NT2/D1 (cell line): ENCODE results near the gene TIGD7.

Source experiments
- SUZ12 ChIP-seq: IDR thresholded peaks from 2 replicates; pipeline ENCODE4 v1.6.1; 2011; ENCODE audit not compliant: insufficient read length, insufficient read depth; ENCODE audit errors: extremely low read depth
- ZNF274 ChIP-seq: IDR thresholded peaks from 2 replicates; pipeline ENCODE4 v1.6.1; 2011; ENCODE audit warnings: mild to moderate bottlenecking, low read depth, low read length

DNA sequence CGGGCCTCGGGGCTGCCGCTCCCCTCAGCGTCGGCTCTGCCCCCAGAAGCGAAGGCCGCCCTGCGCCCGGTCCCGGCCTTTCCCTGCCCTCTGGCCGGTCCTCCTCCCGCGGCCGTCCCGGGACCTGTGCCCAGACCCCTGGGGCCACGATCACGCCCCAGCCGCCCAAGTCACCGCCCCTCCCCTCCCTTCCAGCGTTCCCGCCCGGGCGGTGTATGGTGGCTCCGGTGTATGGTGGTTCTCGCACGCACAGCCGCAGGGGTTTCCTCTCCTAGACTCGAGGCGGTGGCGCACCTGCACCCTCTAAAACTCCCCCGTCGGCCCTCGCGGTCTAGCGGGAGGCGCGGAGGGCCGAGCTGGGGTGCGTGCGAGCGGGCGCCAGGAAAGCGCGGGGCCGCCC, 10.0 kb downstream of the TIGD7 start:
- no peak for TF ChIP-seq ZNF274
- TF ChIP-seq SUZ12: no peak
